CD4-positive, alpha-beta T cell treated with Interleukin-4 for 4 hours (primary cell): ENCODE data around the gene C16orf82.
A peak's percentile ranks its signal among the peaks of the same experiment; 100 is the strongest.

Source experiments
- DNase-seq: peaks from one replicate; pipeline ENCODE4 v3.0.0-alpha.2; 2020

Gene C16orf82

GRCh38 chr16:27096375-27096774, 29.6 kb downstream of the C16orf82 start:
- DNase-seq = no peak

DNA sequence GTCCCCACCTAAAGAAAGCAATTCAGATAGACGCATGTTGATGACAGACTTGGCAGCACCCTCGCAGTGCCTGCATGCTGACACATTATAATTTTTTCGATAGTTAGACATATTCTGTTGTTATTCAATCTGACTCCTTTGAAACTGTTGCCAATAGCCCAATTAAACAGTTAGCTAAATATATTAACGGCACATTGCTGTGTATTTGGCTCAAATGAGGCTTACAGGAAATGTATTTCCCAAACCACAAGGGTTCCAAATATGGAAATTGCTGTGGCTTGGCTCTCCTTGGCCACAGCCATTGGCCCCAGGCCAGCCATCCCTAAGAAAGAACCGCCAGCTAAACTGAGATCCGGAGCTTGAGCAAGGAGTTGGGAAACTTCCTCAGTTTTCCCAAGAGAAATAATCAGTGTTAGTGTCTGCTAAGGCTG, 31.1 kb downstream of the C16orf82 start:
- DNase-seq = no peak

DNA sequence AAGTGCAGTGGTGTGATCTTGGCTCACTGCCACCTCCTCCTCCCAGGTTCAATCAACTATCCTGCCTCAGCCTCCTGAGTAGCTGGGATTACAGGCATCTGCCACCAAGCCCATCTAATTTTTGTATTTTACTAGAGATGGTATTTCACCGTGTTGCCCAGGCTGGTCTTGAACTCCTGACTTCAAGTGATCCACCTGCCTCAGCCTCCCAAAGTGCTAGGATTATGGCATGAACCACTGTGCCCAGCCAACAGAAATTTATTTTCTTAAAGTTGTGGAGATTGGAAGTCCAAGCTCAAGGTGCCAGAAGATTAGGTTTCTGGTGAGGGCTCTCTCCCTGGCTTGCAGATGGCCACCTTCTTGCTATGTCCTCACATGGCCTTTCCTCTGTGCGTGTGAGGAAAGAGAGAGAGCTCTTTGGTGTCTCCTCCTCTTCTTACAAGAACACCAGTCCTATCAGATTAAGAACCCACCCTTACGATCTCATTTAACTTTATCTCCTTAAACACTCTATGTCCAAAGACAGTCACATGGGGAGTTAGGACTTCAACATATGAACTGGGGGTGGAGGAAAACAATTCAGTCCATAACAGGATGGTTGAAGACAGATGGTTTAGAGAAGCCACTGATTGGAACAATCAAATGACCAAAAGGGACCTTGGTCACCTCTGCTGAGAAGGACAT, 31.8 kb downstream of the C16orf82 start:
- DNase-seq = no peak

GRCh38 chr16:27102701-27103575, 36.2 kb downstream of the C16orf82 start:
- no peak for DNase-seq

DNA sequence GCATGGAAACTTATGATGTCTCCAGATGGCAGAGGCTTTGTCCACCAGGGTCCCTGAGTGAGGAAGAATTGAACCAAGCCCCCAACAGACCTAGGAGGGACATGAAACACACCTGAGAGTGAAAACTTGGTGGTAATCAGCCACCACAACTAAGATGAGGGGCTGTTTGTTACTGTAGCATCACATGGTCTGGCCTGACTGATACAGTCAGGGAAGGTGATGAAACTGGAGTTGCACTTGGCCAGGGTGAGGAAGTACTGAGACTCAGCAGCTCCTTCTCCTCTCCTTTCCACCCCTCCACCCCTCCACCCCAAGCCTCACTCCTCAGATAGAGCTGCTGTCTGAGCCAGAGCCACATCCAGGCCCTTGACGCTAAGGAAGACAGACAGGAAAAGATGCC, 37.2 kb downstream of the C16orf82 start:
- DNase-seq = no peak

- DNase-seq = no peak
Observed at GRCh38 chr16:27106305-27106704, 39.6 kb downstream of the C16orf82 start.

DNA sequence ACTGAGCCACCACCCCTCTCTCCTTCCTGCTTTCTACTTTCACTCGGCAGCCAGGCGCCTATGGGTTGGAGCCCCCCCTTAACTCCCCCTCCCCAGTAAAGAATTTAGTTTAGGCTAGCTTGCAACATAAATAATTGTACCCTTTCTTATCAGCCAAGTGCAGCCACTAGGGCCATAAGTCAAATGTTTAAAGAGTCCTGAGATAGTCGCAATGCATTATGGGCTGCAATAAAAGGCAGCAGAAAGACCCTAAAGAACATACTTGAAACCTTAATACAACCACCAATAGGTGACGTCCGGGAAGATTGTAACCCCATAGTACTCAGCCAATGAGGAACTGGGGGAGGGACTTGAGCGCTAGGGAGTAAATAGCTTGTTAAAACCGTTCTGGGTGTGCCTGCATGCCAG, 40.5 kb downstream of the C16orf82 start:
- no peak for DNase-seq

- DNase-seq = no peak
Observed at GRCh38 chr16:27108051-27108770, 41.5 kb downstream of the C16orf82 start.

DNA sequence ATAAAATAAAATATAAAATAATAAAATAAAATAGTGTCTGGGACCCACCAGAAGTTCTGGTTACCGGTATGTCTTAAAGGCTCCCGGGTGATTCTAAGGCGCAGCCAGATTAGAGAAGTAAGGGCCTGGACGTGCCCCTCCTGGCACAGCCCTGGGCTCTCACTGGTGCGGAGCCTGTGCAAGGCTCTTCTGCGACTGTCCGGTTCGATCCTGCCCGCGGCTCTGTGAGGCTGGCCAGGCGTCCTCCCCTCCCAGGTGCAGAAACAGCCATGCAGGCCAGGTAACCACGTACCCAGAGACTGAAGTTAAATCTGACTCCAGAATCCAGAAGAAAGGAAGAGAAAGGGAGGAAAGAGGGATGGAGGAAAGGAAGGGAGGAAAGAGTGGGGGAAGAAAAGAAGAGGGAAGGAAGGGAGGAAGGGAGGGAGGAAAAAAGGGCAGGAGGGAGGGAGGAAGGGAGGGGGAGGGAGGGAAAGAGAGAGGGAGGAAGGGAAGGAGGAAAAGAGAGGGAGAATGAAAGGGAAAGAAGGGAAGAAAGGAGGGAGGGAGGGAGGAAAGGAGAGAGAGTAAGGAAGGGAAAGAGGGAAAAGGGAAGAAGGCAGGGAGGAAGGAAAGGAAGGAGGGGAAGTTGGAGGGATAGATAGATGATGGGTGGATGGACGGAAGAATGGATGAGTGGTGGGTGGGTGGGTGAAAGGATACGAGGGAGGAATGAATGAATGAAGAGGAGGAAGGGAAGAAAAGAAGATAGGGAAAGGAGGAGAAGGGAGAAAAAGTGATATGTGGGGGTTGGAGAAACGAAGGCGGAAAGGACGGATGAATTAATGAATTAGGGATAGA, 42.3 kb downstream of the C16orf82 start:
- DNase-seq = no peak

DNA sequence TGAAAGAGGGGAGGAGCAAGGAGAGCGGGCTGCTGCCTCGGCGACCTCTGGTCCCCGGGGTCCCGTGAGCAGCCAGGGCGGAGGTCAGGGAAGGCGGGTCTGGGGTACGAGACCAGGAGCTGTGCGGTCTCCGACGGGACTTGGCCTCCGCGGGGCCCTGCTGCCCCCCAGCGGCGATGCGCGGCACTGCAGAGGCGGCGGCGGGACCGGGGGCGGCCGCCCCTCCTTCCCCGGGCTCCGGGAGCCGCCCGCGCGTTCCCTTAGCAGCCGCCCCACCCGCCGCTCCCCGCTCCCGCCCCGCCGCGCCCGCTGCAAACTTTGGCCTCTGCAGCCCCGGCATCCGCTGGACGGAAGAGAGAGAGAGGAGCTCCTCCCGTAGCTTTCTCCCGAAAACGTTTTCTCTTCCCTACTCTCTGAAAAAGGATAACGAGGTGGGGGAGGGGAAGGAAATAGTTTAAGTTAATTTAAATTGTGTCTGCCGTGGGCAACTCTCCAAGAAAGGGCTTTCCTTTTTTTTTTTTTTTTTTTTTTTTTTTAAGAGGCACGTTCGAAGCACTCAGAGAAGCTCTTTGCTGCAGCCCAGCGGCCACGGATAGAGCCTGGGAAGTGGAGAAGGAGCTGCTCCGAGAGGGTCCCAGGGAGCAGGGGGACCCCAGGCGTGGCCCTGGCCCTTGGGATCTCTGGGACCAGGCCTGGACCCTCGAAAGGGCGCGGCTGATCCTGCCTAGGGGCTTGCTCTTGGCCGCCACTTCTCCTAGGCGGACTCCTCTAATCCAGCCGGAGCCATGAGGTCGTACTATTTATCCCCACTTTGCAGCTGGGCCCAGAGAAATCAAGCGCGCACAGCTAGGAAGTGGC, 43.2 kb downstream of the C16orf82 start:
- peak; percentile 50 for DNase-seq

- no peak for DNase-seq
Observed at GRCh38 chr16:27110524-27110896, 43.8 kb downstream of the C16orf82 start.

DNA sequence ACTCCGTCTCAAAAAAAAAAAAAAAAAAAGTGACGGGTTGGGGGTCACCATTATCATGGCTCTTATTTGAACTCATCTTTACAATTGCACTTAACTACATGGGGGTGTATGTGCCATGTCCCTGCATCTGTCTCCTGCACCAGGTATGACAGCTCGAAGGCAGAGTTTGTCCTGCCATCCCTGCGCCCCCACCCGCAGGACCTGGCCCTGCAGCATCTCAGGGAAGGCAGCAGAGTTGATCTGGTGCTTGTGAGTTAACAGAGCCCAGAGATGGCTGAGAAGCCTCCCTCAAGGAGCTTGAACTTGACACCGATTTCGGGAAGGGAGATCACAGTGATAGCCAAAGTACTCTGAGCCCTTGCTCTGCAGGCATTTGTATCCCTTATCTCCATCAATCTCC, 44.8 kb downstream of the C16orf82 start:
- no peak for DNase-seq

- DNase-seq = no peak
Observed at GRCh38 chr16:27112093-27112811, 45.5 kb downstream of the C16orf82 start.

DNA sequence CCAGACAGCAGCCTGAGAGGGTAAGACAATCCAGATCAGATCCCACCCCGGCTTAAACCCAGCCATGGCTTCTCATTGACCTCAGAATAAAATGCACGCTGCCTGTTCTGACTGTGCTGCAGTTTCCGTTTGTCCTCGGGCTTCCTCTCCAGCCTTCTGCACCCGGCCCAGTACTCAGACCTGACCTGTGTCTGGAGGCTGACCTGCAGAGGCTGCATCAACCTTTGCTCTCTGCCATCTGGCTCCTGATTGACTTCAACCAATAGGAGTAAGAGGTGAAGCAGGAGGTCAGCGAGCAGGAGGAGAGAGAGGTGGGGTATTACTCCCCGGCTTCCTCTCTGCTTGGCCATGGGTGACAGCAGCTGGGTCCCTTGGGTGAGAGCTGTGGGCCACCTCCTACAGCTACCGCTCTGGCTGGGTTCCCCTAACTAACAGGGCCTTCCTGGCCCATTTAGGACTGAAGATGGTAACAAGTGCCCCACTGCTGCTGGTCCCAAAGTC, 46.7 kb downstream of the C16orf82 start:
- no peak for DNase-seq

- DNase-seq = no peak
Observed at GRCh38 chr16:27114006-27114405, 47.3 kb downstream of the C16orf82 start.

- DNase-seq = no peak
Observed at GRCh38 chr16:27118526-27118925, 51.8 kb downstream of the C16orf82 start.
